GM18508 (cell line): ENCODE data around the gene PCSK5.

Source experiments
- ATAC-seq: cut with Tn5 transposase; IDR thresholded peaks from one replicate; pipeline ENCODE4 v1.9.1; 2021; ENCODE audit warnings: moderate number of reproducible peaks; ENCODE audit not compliant: insufficient read depth, unreplicated experiment

PCSK5 gene

GRCh38 chr9:76109953-76110352 is 219.5 kb downstream of the PCSK5 start:
- ATAC-seq, result no peak

DNA sequence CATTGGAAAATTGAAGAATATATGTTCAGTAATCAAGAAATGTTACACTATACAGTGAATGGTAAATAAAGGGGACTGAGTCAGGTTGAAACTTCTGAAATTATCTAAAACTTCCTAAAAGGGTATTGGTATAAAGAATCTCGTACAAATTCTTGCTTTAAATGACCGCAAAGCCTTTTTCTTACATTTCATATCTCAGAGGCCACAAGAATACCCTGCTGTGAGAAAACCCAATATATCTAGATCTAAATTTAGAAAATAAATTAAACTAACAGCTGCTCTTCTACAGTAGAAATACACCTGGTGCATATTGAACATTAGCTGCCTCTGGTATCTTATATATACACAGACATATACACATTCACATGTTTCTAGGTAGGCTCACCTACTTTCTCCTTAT is 221.7 kb downstream of the PCSK5 start:
- ATAC-seq, result no peak

GRCh38 chr9:76114144-76114543 is 223.7 kb downstream of the PCSK5 start:
- no peak for ATAC-seq

DNA sequence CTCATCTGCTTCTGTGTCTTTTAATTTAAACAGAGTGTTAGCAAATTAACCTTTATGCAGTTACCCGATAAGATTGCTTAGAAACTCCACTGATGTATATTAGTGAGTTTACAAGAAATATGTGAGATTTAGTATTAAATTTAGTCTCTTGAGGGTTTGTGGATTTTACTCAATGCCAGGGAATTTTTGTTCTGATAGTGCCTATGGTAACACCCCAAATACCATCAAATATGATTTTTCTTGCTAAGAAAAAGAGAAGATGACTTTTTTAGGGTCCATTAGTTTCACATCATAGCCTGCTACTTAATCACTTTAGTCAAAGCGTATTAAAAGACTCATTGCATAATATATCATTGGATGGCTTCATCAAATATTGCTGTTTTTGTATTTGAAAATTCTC is 224.9 kb downstream of the PCSK5 start:
- no peak for ATAC-seq

GRCh38 chr9:76115982-76116646 is 225.6 kb downstream of the PCSK5 start:
- no peak for ATAC-seq

DNA sequence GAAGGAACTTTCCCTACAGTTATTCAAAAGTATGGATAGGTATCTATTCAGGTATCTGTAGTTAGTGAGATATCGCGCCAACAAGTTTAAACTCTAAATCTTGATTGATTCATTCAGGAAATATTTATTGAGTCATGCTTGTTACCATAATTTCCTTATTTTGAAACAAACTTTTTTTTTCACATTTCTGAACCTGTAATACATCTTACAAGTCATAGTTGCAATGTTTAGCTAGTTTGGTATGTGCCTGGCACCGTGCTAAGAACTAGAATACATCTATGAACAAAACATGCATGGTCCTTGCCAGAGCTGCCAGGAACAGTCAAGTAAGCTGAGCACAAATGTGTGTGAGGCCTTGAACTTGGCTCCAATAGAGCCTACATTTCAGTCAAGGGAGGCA is 226.4 kb downstream of the PCSK5 start:
- ATAC-seq, result no peak

- no peak for ATAC-seq
These were observed 237.2 kb downstream of the PCSK5 start for GRCh38 chr9:76127637-76128036.

DNA sequence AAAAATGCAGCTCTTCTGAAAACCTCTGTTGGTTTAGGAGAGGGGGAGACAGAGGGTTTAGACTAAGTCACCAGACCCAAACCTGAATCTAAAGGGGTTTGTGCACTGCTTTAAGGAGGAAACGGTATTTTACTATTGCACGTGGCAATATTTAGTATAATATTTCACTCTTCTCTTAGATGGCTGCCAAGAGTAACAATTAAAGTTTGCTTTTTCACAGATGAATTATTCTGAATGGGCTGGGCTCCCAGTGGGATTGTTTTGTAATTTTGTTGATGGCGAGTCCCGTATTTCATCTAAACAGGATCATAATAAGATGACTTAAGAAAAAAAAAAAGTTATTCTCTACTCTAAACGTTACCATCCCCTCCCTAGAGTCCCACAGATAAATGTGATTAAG is 245.4 kb downstream of the PCSK5 start:
- ATAC-seq, result no peak

DNA sequence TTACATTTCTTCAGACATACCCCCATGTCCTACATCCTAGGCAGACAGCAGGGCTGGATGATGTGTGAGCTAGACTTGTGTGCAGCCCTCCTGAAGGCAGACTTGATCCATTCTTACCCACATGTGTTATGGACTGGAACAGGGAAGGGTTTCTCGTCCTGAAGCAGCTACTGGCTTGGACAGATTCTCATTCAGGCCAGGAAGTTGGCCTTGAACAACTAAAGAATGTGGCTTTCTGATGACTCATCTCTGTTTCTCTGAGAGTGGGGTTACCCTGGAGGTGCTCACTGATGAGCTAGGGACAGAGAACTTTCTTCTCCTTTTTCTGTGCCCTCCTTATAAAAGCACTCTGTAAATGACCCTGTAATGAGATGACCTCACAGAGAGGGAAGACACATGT is 246.5 kb downstream of the PCSK5 start:
- no peak for ATAC-seq

DNA sequence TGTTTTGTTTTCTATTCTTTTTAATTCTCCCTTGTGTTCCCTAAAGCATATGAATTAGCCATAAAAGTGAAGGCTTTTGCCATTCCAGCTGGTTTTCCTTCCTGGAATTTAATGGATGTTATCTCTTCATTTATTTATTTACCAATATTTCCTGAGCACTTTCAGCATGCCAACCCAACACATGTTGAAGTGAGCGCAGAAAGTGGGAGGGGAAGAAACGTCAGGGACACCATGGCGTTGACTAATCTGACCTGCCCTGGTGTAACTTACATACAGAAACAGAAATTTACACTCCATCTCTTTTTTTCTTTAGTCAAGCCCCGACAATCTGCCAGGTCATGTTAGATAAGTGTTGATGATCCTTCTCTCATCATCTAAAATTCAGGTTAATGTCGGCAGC is 247.5 kb downstream of the PCSK5 start:
- ATAC-seq, result no peak

- no peak for ATAC-seq
These were observed 247.9 kb downstream of the PCSK5 start for GRCh38 chr9:76138360-76138759.

- ATAC-seq, result no peak
These were observed 253.4 kb downstream of the PCSK5 start for GRCh38 chr9:76143834-76144233.

DNA sequence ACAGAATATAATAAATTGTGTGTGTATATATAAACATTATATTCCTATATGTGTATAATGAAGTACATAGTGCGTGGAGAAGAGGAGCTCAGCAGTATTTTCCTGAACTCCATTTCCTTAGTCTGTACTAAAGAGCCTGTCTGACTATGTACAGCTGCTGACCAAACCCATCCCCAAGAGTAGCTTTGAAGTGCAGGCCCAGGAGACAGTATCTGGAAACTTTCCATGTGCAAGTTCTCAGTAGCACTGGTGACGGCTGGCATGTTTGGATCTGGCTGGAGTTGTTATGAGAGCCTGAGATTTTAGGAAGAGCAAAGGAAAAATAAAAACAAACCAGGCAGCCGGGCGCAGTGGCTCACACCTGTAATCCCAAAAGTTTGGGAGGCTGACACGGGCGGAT is 259.5 kb downstream of the PCSK5 start:
- no peak for ATAC-seq

GRCh38 chr9:76151267-76151666 is 260.8 kb downstream of the PCSK5 start:
- no peak for ATAC-seq

DNA sequence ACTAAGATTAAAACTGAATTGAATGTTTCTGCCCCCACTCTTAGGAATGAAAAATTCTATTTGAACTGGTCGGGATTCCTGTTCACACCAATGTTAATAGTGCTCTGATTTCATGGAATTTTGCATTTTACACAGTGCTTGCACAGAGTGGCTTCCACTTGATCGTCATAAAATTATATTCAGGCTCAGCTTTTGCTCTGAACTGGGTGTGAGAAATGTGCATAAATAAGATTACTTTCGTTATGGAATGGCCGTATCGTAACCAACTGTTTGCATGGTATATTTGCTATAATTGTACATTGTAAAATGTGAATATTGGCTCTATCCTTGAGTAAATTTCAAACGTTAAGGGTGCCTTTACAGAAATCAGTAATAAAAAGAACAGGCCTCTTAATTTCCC is 262.9 kb downstream of the PCSK5 start:
- ATAC-seq, result no peak

- no peak for ATAC-seq
These were observed 263.6 kb downstream of the PCSK5 start for GRCh38 chr9:76153902-76154629.

DNA sequence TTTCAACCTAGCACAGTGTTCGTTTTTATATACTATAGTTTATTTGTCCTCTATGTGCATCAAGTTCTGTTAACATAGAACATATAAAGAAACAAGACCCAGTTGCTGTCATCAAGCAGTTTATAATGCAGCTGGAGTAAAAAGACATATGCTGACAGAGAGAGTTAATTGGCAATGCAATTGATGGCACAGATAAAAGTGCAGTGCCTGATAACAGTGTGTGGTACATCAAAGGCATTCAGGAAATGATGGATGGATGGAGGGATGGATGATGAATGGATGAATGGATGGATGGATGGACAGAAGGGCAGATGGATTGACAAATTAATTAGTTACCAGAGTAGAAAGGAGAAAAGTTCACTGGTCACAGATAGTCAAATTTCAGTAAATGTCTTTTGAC is 264.9 kb downstream of the PCSK5 start:
- no peak for ATAC-seq

DNA sequence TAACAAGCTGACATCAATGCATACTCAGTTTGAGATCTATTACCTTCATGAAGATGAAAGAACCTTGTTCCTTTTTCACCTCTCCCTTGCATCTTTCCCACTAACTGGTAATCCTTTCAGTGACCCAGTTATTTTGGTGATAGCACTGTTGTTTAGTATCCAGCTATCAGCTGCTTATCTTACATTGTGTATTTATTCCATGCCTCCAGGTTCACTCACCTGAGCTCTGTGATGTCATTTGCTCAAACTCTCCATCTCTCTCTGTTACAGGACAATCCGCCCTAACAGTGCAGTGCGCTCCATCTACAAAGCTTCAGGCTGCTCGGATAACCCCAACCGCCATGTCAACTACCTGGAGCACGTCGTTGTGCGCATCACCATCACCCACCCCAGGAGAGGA is 268.2 kb downstream of the PCSK5 start:
- no peak for ATAC-seq

DNA sequence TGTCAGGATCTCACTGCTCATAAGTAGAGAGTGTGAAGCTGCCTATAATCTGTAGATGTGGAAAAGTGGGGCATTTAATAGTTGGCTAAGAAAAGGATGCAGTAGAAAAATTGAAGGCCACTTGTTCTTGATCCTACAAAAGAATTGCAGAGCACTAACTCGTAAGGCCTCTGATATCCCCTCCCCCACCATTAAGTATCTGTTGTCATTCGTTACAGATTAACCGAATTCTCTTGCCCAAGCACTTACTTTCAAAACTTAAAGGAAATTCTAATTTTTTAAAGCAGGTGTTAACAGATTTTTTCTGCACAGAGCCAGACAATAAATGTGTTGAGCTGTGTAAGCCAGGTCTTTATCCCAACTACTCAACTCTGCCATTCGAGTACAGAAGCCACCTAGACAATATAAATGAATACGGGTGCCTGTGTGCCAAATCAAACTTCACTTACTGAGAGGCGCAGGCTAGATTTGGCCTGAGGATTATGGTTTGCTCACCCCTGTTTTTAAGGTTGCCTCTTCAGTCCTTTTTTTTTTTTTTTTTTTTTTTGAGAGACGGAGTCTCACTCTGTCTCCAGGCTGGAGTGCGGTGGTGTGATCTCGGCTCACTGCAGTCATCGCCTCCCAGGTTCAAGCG is 268.9 kb downstream of the PCSK5 start:
- ATAC-seq, result no peak

DNA sequence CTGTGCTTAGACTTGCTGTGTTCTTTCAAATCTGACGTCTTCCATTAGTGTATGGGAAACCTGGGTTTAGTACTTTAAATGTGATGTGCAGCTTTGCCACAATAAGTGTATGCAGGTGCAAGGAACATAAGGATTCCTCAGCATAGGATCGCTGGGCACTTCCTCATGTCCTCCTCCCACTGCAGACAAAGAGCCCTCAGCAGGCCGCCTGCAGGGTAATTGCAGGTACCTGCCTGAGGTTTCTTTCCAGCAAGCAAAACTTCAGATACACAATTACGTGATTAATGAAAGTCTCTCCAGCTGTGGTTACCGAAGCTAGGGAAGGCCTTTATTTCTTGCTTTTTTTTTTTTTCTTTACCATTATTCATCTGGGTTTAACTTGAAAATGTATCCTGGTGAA is 270.6 kb downstream of the PCSK5 start:
- ATAC-seq, result no peak

GRCh38 chr9:76161541-76161940 is 271.1 kb downstream of the PCSK5 start:
- no peak for ATAC-seq
